Heart left ventricle (tissue), 13 donors: ENCODE measurements around the gene THAP4.

Source experiments
- CTCF ChIP-seq, 12 donors: fragments of 200-600 bp; sonication (generic) in 4 of 12; IDR thresholded peaks; one replicate each; pipeline versions ENCODE4 v1.5.0 to v1.8.0; 2018 to 2022; ENCODE audit warnings: antibody characterized with exemption in 12 of 12, mild to moderate bottlenecking in 5 of 12
- POLR2A ChIP-seq, 2 donors: fragments of 450-650 bp; IDR thresholded peaks; one replicate each; pipeline ENCODE4 v1.6.1; 2017; ENCODE audit warnings: antibody characterized with exemption in 2 of 2, mild to moderate bottlenecking in 2 of 2, moderate library complexity in 2 of 2
- donor health status: ischemic (EF 13 %, LVEDD 7.1; RV severe dilation, severe dysfunction).
- donor health status: DM: no; HTN: yes; CAD: no.
- donor health status: DM: no; HTN: no; CAD: no.
- donor health status: ischemic (EF 25% LVEDD 6.9; RV normal size, moderate dysfunction).
- donor health status: ischemic (EF 25% LVEDD 5.7; RV mildly dilated, moderate dysfunction).
- donor health status: ischemic (EF 35%, LVEDD 5.7; RV mildly dilated, moderate dysfunction).
- donor health status: nonischemic (EF 11% LVEDD 7.7; RV severe dilation, severe dysfunction).
- donor health status: DM: yes; HTN: yes; CAD: no.
- donor health status: PGD.
- donor health status: ischemic (EF 29% LVEDD 5.4; RV normal size, mild dysfunction).
- donor health status: nonischemic (EF 23%, LVEDD 6.1; RV moderate dilation, normal function).

- no peak for TF ChIP-seq CTCF (IDR thresholded peaks at IDR 0.05)
- no peak for TF ChIP-seq POLR2A (IDR thresholded peaks at IDR 0.05)
These were observed 19.4 kb downstream of the THAP4 start for GRCh38 chr2:241617431-241618154.
